Adrenal gland (tissue), 12 donors: ENCODE data around the gene OSM. TPM values are rescaled to one million over a fixed set of nuclear protein-coding genes. Genes with fewer than 3 reads are reported as not detected.
A peak's percentile ranks its signal among the peaks of the same experiment; 100 is the strongest.

Source experiments
- DNase-seq, 7 donors: peaks; one replicate each; pipeline ENCODE4 v3.0.0-alpha.2; 2019 to 2020
- H3K27ac ChIP-seq, 5 donors: fragments of 200-600 bp; sonication (generic) in 4 of 5; 1 replicate in 3 of 5; 2 replicates in 2 of 5; pipeline versions ENCODE4 v1.5.1 to v1.8.0; 2016 to 2020; ENCODE audit warnings: mild to moderate bottlenecking in 1 of 5
- H3K27me3 ChIP-seq: fragments of 200-600 bp; 2 replicates; pipeline ENCODE4 v1.8.0; 2021
- H3K36me3 ChIP-seq, 2 donors: fragments of 200-600 bp; replicated peaks in 1 of 2; 1 replicate in 1 of 2; 2 replicates in 1 of 2; pipeline versions ENCODE4 v1.5.1 to v1.8.0; 2018 to 2022
- H3K4me1 ChIP-seq, 2 donors: fragments of 200-600 bp; replicated peaks in 1 of 2; 1 replicate in 1 of 2; 2 replicates in 1 of 2; pipeline versions ENCODE4 v1.5.1 to v1.8.0; 2018 to 2021
- H3K4me3 ChIP-seq, 4 donors: fragments of 200-600 bp; sonication (generic) in 3 of 4; one replicate each; pipeline ENCODE4 v1.5.1; 2016 to 2018
- H3K9me3 ChIP-seq, 3 donors: fragments of 200-600 bp; sonication (generic) in 1 of 3; replicated peaks in 1 of 3; 1 replicate in 2 of 3; 2 replicates in 1 of 3; pipeline versions ENCODE4 v1.5.1 to v1.8.0; 2016 to 2021
- POLR2A ChIP-seq, 2 donors: fragments of 450-650 bp; IDR thresholded peaks; one replicate each; pipeline ENCODE4 v1.6.1; 2017; ENCODE audit warnings: antibody characterized with exemption in 2 of 2, mild to moderate bottlenecking in 2 of 2, moderate library complexity in 1 of 2
- WGBS, 4 donors: extraction: QIAGEN DNeasy Blood & Tissue Kit in 2 of 4; methylation state at CpG; one replicate each; pipeline versions ENCODE4 v1.1.5 to v1.1.7; 2013 to 2017; 5-methylcytosine and 5-hydroxymethylcytosine counted together
- intact Hi-C, 2 donors: fragments of 100-400 bp; cut with DNase I; formaldehyde crosslinking; loops; one replicate each; pipeline versions ENCODE4 v1.14.1 to v1.15.0; 2022 to 2023
- polyA plus RNA-seq, 3 donors: library from polyadenylated mRNA; stranded (reverse); fragments of 200-250 nt in 2 of 3; fragments of 350-450 nt in 1 of 3; fragmentation: Illumina TruSeq in 1 of 3; extraction: RNeasy Lipid Tissue Mini Kit (QIAGEN cat#74804) in 1 of 3; gene quantifications; one replicate each; pipeline ENCODE4 v1.2.3, GENCODE V29; 2013 to 2014
- total RNA-seq, 9 donors: library from RNA; depleted of rRNA in 4 of 9; stranded (reverse); fragments of >200 nt in 4 of 9; fragments of 120-200 nt in 1 of 9; fragmentation: NEBNext Ultra II Directional in 1 of 9; extraction: Animal tissue kit (Norgen Biotek cat#: 25700) in 1 of 9; gene quantifications; one replicate each; pipeline versions ENCODE4 v1.1.0 to v1.2.4, GENCODE V29; 2013 to 2023
- TF ChIP-seq, protein P1 (sequence below), 6 experiments: fragments of 450-650 bp in 4 of 6; fragments of 200-600 bp in 2 of 6; sonication (generic) in 1 of 6; IDR thresholded peaks; 1 replicate in 5 of 6; 2 replicates in 1 of 6; pipeline versions ENCODE4 v1.5.1 to v1.8.0; 2016 to 2021; ENCODE audit warnings: antibody characterized with exemption in 6 of 6, mild to moderate bottlenecking in 2 of 6, moderate library complexity in 1 of 6
- donor health status: healthy with polysubstance abuse.
- donor health status: Bipolar disorder and iron deficiency.
- donor health status: DM: yes; HTN: yes; CAD: no.
- donor health status: DM: no; HTN: no; CAD: no.
- donor health status: DM: no; HTN: no; CAD: no.
- donor health status: DM: yes; HTN: yes; CAD: no.

The OSM gene
- total and polyA plus RNA-seq, 12 donors = 0.44 to 8.1 (median 1.5) TPM; not detected in 1

DNA sequence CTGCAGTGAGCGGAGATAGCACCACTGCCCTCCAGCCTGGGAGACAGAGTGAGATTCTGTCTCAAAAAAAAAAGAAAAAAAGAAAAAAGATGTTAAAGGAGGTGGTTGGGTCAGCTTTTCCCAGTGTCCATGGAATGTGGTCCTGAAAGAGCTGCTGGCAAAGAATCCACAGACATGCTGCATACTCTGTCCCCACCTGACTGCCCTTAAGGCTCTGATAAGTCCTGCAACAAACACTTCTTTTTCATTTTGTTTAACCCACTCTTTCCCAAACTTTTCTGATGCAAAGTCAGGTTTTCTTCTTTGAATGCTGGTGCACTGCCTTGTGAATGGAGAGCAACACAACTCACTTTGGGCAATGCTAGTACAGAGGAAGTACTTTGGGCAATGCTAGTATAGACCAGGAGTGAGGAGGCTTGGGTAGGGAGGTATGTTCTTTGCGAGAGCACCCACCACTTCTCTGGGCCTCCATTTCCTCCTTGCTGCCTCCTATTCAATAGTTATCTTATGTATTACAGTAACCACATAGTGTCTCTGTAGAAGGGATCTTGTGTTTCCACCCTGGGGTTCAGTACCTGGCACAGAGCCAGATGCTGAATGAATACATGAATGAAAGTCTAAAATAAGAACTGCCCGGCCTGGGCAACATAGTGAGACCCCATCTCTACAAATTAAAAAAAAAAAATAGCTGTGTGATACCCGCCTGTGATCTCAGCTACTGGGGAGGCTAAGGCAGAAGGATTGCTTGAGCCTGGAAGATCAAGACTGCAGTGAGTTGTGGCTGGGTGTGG lies 39.0 kb downstream of the OSM start:
- Histone ChIP-seq H3K36me3 (no peaks in the 10 kb centered on the region), H3K4me3 (no peak overlapping the region), H3K4me1 (no peaks in the 10 kb centered on the region), H3K27me3 (no peaks in the 10 kb centered on the region), H3K9me3 (no peaks in the 10 kb centered on the region), H3K27ac (no peak overlapping the region)
- 68 to 87% (median 84%) methylated on average over 4 of the region's 4 CpGs for WGBS, 4 donors
- TF ChIP-seq POLR2A (IDR thresholded peaks at IDR 0.05) = no peak
- TF ChIP-seq, protein P1, sequence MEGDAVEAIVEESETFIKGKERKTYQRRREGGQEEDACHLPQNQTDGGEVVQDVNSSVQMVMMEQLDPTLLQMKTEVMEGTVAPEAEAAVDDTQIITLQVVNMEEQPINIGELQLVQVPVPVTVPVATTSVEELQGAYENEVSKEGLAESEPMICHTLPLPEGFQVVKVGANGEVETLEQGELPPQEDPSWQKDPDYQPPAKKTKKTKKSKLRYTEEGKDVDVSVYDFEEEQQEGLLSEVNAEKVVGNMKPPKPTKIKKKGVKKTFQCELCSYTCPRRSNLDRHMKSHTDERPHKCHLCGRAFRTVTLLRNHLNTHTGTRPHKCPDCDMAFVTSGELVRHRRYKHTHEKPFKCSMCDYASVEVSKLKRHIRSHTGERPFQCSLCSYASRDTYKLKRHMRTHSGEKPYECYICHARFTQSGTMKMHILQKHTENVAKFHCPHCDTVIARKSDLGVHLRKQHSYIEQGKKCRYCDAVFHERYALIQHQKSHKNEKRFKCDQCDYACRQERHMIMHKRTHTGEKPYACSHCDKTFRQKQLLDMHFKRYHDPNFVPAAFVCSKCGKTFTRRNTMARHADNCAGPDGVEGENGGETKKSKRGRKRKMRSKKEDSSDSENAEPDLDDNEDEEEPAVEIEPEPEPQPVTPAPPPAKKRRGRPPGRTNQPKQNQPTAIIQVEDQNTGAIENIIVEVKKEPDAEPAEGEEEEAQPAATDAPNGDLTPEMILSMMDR (IDR thresholded peaks at IDR 0.05) = no peak
- intact Hi-C loops = no loop called here
- DNase-seq = no peak

DNA sequence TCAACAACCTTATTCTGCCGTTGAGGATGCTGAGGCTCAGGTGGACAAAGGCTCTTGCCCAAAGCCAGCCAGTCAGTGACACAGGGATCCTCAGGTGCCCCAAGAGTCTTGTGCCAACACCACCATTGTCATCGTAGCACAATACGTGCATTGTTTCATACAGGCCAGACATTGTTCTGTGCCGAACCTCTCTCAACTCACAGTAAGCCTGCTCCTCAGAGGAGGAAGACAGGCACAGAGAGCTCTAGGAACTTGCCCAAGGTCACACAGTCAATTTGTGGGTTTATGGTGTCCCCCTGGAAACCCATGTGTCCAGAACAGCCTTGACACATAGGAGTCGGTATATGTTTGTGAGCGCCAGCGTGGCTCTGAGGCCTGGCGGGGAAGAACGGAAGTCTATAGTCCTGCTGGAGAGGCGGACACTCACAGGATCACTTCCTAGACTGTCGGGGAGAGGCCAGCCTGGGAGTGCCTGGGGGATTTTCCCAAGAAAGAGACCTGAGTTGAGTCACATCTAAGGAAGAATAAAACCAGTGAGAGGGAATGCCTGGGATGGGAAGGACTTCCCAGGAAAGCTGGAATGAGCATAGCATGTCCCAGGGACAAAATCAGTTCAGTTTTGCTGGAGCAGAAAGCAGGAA lies 40.3 kb downstream of the OSM start:
- TF ChIP-seq, protein P1 (IDR thresholded peaks at IDR 0.05) = no peak
- no peak for TF ChIP-seq POLR2A (IDR thresholded peaks at IDR 0.05)
- intact Hi-C loops = no loop called here
- H3K9me3 ChIP-seq = no peaks in the 10 kb centered on the region
- no peaks in the 10 kb centered on the region for H3K27me3 ChIP-seq
- no peaks in the 10 kb centered on the region for H3K36me3 ChIP-seq
- 81 to 96% (median 92%) methylated on average over 10 to 11 of the region's 11 CpGs for WGBS, 4 donors
- DNase-seq = no peak
- no peaks in the 10 kb centered on the region for H3K4me1 ChIP-seq
- H3K27ac ChIP-seq = no peak overlapping the region
- H3K4me3 ChIP-seq = no peak overlapping the region

DNA sequence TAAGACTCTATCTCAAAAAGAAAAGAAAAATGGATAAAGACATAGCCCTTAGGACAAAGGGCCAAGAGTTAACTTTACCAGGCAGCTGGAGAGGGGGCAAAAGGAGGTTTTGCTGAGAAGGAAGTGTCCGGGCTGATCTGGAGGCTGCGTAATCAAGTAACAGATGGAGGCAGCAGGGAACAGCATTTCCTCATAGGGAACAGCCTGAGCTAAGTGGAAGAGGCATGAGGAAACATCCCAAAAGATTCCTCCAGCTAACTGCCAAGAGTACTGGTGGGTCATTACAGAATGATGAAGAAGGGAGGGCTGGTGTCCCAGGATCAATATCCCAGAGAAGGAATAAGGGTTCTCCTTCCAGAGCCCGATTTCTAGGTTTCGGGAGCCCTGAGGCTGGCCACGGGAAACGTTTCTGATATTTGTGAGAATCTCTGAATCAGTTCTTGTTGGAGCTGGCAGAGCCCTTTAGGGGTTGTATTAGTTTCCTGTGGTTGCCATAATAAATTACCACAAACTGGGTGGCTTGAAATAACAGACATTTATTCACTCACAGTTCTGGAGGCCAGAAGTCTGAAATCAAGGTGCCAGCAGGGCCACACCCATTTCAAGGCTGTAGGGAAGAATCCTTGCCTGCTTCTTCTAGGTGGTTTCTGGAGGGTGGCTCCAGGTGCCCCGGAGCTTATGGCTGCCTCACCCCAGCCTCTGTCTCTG lies 41.3 kb downstream of the OSM start:
- TF ChIP-seq, protein P1 (IDR thresholded peaks at IDR 0.05) = no peak
- no peak for TF ChIP-seq POLR2A (IDR thresholded peaks at IDR 0.05)
- Histone ChIP-seq H3K27me3 (no peaks in the 10 kb centered on the region), H3K9me3 (no peaks in the 10 kb centered on the region), H3K4me1 (no peaks in the 10 kb centered on the region), H3K36me3 (no peaks in the 10 kb centered on the region), H3K4me3 (no peak overlapping the region), H3K27ac (no peak overlapping the region)
- 86 to 96% (median 91%) methylated on average over 7 of the region's 7 CpGs for WGBS, 4 donors
- intact Hi-C loops = no loop called here
- DNase-seq = no peak

DNA sequence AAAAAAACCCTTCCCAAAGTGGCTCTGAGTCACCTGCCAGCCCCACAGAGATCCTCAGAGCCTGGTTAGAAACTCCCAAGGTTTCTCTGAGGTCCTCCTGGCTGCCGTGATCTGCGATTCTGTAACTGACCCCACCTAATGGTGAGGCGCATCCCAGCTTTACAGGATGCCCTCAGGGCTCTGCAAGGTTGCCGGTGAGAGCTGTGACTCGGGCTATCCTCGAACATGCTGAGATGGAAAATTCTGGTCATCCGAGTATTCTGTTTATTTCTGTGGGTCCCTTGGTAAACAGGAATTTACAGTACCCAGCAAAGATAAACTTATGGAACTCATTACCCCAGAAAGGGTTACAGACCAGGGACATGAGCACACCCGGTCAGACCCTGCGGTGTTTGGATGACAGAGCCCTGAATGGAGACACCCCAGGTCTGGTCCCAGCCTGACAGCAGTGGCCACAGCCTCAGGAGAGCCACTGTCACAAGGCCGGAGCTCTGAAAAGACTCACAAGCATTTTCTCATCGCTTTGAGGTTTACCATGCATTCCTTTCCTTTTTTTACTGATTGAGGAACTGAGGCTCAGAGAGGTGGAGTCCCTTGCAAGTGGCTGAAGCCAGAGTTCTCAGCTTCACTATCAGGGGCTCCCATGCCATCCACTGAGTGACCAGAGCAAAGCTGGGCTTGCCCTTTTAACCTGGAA lies 42.3 kb downstream of the OSM start:
- H3K27ac ChIP-seq = no peak overlapping the region
- peak in 1 of 7 donors; percentile 30 for DNase-seq
- TF ChIP-seq, protein P1 (IDR thresholded peaks at IDR 0.05) = no peak
- TF ChIP-seq POLR2A (IDR thresholded peaks at IDR 0.05) = no peak
- WGBS, 4 donors = 48 to 63% (median 57%) methylated on average over 10 to 11 of the region's 11 CpGs
- H3K27me3 ChIP-seq = no peaks in the 10 kb centered on the region
- H3K9me3 ChIP-seq = no peaks in the 10 kb centered on the region
- H3K4me1 ChIP-seq = no peaks in the 10 kb centered on the region
- intact Hi-C loops = no loop called here
- H3K36me3 ChIP-seq = no peaks in the 10 kb centered on the region
- H3K4me3 ChIP-seq = no peak overlapping the region
